Suppressor macrophage treated with lipopolysaccharide for 4 hours (primary cell): ENCODE measurements around the gene VPS37C.

Experiments used
- DNase-seq: peaks from one replicate; pipeline ENCODE4 v3.0.0-alpha.2; 2020

The VPS37C gene

DNA sequence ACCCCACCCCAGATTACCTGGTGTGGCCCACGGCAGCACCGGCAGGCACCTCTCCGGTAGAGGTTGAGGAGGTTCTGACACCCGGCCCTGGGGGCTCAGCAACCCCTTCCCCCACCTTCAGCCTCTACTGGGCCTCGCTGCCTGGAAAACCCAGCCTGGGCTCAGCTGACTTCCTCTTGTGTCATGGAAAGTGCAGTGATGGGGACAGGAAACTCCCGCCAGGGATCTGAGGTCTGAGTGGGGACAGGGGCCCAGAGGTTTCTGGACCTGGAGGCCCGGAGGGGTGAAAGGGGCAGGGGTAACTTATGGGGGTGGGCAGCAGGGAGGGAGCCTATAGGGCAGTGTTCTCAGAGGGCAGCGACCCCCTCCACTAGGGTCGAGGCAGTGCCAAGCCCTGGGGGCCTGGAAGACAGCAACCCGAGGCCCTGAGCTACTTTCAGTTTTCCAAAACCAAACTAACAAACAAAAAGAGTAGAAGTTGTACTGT is 68.9 kb downstream of the VPS37C start:
- peak; percentile 81 for DNase-seq

DNA sequence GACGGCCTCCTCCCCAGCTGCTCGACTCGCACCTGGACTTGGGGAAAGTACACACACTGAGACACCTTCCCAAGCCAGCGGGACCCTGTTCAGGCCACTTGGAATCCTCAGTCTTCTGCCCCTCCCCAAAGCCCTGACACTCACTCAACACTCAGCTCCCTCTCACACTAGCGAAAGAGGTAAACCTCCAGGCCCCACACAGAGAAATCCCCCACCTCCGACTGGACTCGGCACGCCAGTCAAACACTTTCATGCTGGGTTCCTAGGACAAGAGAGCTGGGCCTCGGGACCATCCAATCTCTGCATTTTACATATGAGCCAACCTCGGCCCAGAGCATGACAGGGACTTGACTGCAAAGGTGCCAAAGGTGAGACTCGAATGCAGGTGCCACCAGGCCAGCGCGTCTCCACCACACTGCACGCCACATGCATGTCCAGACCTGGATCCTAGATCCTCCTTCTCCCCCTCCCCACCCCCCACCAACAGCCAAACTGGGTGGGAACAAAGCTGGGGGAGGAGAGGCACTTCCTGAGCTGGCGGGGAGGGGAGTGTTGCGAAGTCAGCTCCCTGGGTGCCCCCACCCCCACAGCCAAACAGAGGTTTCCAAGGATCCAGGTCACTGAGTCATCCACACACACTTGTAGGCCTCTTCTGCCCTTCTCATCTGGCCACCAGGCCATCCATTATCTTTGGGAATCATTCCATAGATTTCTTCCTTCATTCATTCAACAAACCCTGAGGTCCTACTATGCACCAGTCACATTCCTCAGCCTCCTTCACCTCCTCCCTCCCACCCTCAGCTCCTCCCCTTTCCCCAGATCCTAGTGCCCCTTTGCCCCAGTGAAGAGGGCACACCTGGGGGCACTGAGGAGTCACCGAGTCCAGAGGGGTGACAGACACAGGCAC is 69.6 kb downstream of the VPS37C start:
- DNase-seq = peak; percentile 40

DNA sequence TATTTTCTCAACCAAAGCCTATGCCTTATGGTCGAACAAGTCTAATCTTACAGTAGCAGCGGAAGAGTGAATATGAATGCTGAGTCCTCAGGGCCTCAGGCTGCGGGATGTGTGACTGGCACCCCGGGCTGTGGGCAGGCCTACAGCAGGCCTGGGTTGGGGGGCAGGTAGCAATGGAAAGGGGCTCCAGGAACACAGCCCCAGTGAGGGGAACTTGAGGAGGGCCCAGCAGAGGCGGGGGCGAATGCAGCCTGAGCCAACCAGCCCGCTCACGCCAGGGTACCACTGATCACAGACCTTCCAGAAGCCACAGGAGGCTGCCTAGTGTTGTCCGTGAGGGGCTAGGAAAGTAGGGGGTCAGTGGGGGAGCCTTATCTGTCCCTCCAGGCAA is 70.2 kb downstream of the VPS37C start:
- no peak for DNase-seq

DNA sequence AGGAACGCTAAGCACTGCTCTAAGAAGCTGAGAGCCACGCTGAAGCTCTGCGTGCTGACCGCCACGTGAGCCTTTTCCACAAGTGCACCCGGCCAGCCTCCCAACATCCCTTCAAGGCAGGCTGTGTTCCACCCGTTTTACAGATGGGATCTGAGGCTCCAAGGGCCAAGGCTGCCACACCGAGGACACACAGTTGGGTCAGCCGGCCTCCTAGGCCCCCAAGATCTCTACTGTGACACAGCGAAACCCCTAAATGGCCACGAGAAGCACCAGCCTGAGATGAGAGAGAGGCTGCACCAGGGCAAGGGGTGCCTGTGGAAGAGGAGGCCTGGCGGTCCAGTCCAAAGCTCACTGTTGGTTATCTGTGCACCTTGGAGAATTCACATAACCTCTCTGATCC is 70.7 kb downstream of the VPS37C start:
- no peak for DNase-seq

DNA sequence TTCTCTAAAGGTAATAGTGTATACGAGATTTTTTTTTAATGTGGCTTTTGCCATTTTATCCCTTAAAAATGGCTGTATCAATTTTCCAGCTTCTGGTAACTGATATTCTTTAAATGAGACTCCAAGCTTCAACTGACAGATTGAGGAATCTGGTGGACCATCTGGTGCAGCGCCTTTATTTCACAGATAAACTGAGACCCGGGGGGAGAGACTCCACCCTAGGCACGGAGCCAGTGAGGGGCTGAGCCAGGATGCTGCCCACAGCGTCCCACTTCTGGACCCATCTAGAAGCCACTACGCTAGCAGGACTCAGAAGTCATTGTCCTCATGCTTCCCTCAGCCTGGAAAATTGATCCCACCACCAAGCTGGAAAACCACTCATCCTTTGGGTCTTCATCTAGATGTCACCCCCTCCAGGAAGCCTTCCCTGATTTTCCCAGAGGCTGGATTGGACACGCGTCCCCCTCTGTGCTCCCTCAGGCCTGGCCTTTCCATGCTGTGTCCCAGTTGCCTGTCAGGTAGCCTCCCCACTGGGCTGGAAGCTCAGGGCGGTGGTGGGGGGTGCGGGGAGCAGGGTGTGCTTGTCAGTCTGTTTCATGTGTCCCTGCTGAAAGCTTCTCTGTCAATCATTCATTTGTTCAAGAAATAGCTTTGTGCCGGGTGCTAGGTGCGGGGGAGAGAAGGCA is 71.3 kb downstream of the VPS37C start:
- DNase-seq = no peak

DNA sequence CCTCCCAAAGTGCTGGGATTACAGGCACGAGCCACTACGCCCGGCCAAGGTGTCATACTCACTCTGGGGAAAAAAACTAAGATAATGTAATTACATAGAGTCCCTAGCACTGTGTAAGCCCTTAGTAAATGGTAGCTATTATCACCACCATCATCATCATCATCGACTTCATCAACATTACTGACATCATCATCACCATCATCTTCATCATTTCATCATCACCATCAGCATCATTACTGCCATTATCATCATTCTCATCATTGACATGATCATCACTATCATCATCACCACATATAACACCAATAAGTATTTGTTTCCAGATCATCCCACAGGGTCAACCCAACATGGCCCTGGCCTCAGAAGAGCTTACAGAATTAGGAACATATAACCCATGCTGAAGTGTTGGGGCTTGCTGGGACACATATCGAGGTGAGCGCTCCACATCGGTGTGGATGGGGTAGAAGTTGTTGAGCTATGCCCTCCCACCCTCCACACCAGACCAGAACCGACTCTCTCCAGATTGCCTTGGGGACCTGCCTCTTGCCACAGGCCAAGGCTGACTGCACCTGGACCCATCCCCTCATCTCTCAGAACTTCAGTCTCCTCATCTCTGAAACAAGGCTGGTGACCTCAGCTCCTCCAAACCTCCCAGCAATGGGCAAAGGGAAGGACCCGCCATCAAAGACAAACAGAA is 73.7 kb downstream of the VPS37C start:
- DNase-seq = no peak

DNA sequence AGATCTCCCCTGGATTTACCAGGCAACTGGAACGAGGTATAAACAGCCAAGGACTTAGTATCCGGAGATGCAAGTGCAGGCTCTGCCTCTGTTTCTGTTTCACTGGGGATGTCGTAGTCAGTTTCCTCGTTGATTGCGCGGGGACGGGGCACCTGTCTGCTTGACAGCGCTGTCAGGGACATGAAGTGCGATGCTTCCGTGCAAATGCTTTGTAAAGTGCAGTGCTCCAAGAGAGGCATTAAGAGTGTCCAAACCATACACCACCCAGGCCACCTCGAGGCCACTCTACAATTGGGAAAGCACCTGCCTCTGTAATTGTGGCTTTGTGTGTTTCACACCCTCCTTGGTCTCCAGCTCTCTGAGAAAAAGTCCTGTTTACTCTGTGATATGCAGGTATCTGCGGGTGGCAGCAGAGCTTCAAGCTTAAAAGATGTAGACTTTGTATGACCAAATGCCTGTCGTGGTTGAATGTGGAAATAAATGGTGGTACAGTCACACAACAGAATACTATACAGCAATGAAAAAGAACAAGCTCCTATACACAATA is 77.6 kb downstream of the VPS37C start:
- no peak for DNase-seq

DNA sequence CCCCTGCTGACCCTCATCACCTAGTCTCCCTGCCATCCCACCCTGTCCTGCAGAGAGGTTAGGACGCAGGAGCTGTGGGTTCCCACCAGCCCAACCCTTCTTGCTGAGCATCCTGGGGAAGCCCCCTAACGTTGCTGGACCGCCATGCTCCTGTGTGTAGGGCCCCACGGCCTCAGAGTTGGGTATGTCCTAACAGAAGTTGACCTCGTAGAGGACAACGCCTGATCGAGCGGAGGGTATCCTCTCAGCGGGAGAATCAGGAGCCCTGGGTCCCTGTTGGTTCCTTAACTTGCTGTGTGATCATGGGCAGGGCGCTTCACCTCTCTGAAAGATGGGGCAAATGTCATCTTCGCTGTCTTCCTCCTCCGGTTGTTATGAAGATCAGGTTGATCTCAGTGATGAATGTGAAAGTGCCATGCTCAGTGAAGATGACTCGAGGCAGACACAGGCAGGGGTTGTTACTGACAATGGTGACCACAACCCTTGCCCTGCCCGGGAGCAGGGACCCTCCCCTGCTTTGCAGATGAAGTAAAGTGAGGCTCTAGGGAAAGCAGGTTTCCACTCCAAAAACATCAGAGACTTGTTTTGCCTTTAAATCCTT is 78.2 kb downstream of the VPS37C start:
- DNase-seq = no peak

DNA sequence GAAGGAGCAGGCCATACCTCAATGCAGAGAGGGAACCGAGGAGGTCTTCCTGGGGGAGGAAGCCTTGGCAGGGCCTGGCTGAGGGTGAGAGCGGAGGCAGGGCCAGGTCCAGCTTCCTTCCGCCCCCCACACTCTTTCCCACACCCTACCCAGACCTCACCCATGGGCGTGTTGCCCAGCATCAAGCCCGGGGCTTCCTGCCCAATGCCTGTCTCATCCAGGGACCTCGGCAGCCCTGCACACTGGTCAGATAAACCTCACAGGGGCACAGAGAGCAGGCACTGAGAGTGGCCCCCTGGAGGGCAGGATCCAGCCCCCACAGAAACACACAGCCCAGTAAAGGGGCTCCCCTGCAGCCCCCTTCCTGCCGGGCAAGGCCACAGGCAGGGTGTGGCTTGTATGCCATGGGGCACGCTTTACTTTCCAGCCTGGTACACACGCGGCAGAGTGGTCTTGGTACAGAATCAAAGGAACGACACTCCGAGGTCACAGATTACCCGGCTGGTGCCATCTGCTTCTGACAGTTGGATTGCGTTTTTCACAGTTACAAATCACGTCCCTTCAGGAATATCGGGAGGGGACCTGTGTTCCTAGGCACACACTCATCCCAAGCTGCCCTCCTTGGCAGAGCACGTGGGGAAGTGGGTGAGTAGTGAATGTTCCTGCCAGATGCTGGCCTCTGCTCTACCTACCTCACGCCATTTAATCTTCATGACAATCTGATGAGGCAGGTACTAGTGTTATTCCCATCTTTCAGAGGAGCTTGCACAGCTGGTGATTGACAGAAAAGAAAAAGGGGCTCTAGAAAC is 79.0 kb downstream of the VPS37C start:
- DNase-seq = no peak

DNA sequence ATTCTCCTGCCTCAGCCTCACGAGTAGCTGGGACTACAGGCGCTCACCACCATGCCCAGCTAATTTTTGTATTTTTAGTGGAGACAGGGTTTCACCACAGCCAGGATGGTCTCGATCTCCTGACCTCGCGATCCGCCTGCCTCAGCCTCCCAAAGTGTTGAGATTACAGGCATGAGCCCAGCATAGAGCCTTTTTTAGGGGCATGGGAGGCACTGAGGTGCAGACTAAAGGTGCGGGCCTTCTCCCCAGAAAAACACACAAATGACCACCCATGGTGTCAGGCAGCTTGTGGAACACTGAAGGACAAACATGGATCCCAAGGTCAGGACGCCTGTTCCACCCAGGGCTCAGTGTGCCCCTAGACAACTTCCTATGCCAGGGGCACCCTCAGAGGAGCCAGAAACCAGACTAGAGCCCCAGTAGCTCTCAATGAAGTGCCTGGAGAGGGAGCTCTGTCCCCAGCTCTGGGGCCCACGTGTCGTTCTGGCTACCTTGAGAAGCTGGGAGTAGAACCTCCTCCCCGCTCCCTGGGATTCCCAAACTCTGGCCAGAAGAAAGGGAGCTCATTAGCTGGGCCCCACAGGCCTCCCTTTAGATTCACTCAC is 80.1 kb downstream of the VPS37C start:
- no peak for DNase-seq

DNA sequence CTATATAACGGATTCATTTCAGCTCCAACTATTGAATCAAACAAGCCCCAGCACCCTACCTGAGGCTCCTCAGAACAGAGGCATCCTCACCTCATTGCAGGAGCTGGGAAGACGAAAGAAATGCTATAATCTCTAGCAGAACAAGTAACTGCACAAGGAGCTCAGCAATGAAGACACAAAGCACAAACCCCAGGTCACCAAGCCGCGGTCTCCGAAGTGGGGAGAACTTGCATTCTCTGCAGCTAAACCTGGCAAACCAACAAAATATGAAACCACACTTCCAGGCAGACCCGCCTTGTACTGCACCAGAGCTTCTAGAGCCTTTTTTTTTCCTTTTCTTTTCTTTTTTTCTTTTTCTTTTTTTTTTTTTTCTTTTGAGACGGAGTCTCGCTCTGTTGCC is 80.7 kb downstream of the VPS37C start:
- DNase-seq = no peak
